Nephron progenitor cell (in vitro differentiated cells): ENCODE results near the gene APOB.

ENCODE experiments used
- DNase-seq: peaks from one replicate; pipeline ENCODE4 v3.0.0; 2021
- H3K27ac Mint-ChIP-seq: 2 replicates; pipeline ENCODE4 v1.8.0; 2021; ENCODE audit warnings: mild to moderate bottlenecking, moderate library complexity, mixed read lengths
- H3K27me3 Mint-ChIP-seq: 2 replicates; pipeline ENCODE4 v1.8.0; 2021; ENCODE audit warnings: mild to moderate bottlenecking, low read depth, mixed read lengths; ENCODE audit not compliant: poor library complexity
- H3K36me3 Mint-ChIP-seq: 2 replicates; pipeline ENCODE4 v1.8.0; 2021; ENCODE audit warnings: low read depth, mixed read lengths
- H3K4me1 Mint-ChIP-seq: 2 replicates; pipeline ENCODE4 v1.8.0; 2021; ENCODE audit warnings: mixed read lengths
- H3K4me3 Mint-ChIP-seq: 2 replicates; pipeline ENCODE4 v1.8.0; 2021; ENCODE audit warnings: mild to moderate bottlenecking, moderate library complexity, mixed read lengths
- H3K9me3 Mint-ChIP-seq: 2 replicates; pipeline ENCODE4 v1.8.0; 2021; ENCODE audit warnings: mild to moderate bottlenecking, moderate library complexity, mixed read lengths
- CTCF ChIP-seq: fragments of 200-600 bp; sonication (generic); IDR thresholded peaks from 2 replicates; pipeline ENCODE4 v1.5.0; 2021; ENCODE audit warnings: antibody characterized with exemption

Gene APOB

GRCh38 chr2:21072477-21073242 is 28.8 kb upstream of the APOB start:
- no peak for DNase-seq
- peaks cover 3% of the 10 kb centered on the region for H3K27me3 Mint-ChIP-seq
- no peak for TF ChIP-seq CTCF
- no peak overlapping the region for H3K27ac Mint-ChIP-seq
- H3K36me3 Mint-ChIP-seq, result no peaks in the 10 kb centered on the region
- no peak overlapping the region for H3K4me3 Mint-ChIP-seq
- peaks cover 7% of the 10 kb centered on the region for H3K4me1 Mint-ChIP-seq
- H3K9me3 Mint-ChIP-seq, result no peaks in the 10 kb centered on the region

DNA sequence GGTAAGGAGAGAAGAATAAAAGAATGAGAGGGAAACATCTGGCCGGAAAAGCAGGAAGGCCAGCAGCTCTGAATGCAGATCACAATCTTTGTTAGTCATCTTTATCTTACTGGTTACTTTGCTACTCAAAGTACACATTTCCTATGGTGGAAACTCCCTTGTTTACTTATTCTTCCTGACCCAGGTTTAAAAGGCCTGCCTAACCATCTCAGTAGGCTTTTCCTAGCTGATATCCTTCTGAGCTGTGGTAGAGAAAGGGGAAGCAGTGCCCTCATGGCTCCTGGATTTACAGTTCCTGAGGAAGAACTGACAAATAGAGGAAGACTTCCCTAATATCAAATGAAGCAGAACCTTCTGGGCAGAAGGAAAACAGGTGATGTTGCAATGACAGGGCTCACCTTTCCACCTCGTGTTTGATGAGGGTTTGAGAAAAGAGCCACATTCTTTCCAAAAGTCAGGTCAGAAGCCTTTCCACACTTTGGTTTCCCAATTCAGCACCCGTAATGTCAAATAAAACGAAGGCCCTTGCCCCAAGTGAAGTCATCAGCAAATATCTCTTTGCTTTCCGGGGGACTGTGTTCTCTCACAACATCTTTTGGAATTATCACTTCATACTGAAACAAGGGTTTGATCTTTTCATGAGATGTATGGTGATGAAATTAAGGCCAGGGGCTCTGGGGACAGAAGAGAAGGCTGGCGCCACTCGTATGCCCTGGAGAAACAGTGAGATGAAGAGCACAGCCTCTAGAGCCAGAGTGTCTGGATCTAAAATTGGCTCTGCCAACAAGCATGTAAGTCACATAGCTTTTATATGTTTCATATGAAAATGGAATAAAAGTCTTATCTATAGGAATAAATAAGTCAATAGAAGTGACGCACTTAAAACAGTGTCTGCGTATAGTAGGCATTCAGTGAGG is 26.7 kb upstream of the APOB start:
- H3K4me3 Mint-ChIP-seq, result no peak overlapping the region
- H3K36me3 Mint-ChIP-seq, result no peaks in the 10 kb centered on the region
- H3K27me3 Mint-ChIP-seq, result peaks cover 3% of the 10 kb centered on the region
- peaks cover 9% of the 10 kb centered on the region for H3K4me1 Mint-ChIP-seq
- no peaks in the 10 kb centered on the region for H3K9me3 Mint-ChIP-seq
- no peak overlapping the region for H3K27ac Mint-ChIP-seq
- no peak for TF ChIP-seq CTCF
- no peak for DNase-seq

GRCh38 chr2:21069746-21070340 is 26.0 kb upstream of the APOB start:
- no peak overlapping the region for H3K27ac Mint-ChIP-seq
- no peak for DNase-seq

GRCh38 chr2:21067859-21068537 is 24.1 kb upstream of the APOB start:
- Mint-ChIP-seq H3K4me1 (peaks cover 9% of the 10 kb centered on the region), H3K27me3 (peaks cover 3% of the 10 kb centered on the region), H3K27ac (peak overlapping the region; percentile 5), H3K9me3 (no peaks in the 10 kb centered on the region), H3K4me3 (no peak overlapping the region), H3K36me3 (no peaks in the 10 kb centered on the region)
- TF ChIP-seq CTCF, result no peak
- no peak for DNase-seq

More at GRCh38 chr2:21069746-21070340, 26.0 kb upstream of the APOB start:
- no peaks in the 10 kb centered on the region for H3K9me3 Mint-ChIP-seq
- no peak for TF ChIP-seq CTCF
- peaks cover 9% of the 10 kb centered on the region for H3K4me1 Mint-ChIP-seq
- peaks cover 3% of the 10 kb centered on the region for H3K27me3 Mint-ChIP-seq
- H3K4me3 Mint-ChIP-seq, result no peak overlapping the region
- no peaks in the 10 kb centered on the region for H3K36me3 Mint-ChIP-seq

DNA sequence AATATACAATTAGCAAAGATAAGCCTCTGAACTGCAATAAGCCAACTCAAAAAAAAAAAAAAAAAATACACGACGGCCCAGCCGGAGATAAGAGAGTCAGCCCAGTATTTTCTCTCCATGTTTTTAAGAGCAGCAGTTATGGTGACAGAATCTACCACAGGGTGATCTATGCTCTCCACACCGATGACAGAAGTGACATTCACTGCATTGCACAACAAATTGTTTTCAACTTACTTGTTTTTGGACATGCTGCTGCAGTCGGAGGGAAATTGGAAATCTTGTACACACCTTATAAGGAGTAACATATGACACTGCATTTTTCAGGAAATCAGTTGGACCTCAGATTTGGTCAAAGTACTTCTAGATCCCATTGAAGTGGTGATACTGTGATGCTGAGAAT is 23.3 kb upstream of the APOB start:
- DNase-seq, result no peak
- Mint-ChIP-seq H3K27ac (no peak overlapping the region), H3K36me3 (no peaks in the 10 kb centered on the region), H3K27me3 (peaks cover 3% of the 10 kb centered on the region), H3K4me3 (no peak overlapping the region), H3K9me3 (no peaks in the 10 kb centered on the region), H3K4me1 (peaks cover 9% of the 10 kb centered on the region)
- no peak for TF ChIP-seq CTCF
